ENCODE data around the gene ZNF8. TPM values are rescaled to one million over a fixed set of nuclear protein-coding genes. Genes with fewer than 3 reads are reported as not detected.

ZNF8 gene
- total RNA-seq, 1 donor, result 9.5 TPM

DNA sequence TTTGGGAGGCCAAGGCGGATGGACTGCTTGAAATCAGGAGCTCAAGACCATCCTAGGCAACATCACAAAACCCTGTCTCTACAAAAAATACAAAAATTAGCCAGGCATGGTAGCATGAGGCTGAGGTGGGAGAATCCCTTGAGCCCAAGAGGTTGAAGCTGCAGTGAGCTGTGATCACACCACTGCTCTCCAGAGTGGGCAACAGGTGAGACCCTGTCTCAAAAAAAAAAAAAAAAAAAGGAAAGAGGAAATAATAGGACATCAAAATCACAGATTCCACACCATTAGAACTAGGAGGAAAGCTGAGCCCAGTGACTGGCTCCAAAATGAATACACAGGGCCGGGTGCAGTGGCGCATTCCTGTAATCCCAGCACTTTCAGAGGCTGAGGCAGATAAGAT is 3.2 kb upstream of the ZNF8 start:
- H3K4me3 ChIP-seq (ENCODE audit: low read depth, low read length), result no peak overlapping the region
- TF ChIP-seq, protein P1, sequence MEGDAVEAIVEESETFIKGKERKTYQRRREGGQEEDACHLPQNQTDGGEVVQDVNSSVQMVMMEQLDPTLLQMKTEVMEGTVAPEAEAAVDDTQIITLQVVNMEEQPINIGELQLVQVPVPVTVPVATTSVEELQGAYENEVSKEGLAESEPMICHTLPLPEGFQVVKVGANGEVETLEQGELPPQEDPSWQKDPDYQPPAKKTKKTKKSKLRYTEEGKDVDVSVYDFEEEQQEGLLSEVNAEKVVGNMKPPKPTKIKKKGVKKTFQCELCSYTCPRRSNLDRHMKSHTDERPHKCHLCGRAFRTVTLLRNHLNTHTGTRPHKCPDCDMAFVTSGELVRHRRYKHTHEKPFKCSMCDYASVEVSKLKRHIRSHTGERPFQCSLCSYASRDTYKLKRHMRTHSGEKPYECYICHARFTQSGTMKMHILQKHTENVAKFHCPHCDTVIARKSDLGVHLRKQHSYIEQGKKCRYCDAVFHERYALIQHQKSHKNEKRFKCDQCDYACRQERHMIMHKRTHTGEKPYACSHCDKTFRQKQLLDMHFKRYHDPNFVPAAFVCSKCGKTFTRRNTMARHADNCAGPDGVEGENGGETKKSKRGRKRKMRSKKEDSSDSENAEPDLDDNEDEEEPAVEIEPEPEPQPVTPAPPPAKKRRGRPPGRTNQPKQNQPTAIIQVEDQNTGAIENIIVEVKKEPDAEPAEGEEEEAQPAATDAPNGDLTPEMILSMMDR (IDR thresholded peaks at IDR 0.05; ENCODE audit: insufficient read depth, low read depth, low read length), result no peak
- DNase-seq (ENCODE audit: low read depth), result no peak

DNA sequence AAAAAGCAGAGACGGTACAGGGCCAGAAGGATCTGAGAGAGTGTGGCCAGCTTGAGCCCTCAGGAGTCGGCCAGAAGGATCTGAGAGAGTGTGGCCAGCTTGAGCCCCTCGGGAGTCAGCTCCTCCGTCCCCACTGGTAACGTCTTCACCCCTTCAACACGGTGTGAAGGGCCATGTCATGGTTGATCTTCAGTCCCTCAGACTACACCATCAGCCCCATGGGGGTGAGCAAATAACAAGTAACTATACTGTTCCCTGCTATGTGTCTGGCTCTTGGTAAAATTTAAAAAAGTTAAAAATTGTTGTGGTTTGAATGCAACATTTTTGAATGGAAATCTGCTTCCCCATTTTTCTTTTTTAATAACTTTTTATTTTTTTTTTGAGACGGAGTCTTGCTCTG is 1.6 kb upstream of the ZNF8 start:
- H3K4me3 ChIP-seq (ENCODE audit: low read depth, low read length), result no peak overlapping the region
- TF ChIP-seq, protein P1 (IDR thresholded peaks at IDR 0.05; ENCODE audit: insufficient read depth, low read depth, low read length), result no peak
- DNase-seq (ENCODE audit: low read depth), result no peak

DNA sequence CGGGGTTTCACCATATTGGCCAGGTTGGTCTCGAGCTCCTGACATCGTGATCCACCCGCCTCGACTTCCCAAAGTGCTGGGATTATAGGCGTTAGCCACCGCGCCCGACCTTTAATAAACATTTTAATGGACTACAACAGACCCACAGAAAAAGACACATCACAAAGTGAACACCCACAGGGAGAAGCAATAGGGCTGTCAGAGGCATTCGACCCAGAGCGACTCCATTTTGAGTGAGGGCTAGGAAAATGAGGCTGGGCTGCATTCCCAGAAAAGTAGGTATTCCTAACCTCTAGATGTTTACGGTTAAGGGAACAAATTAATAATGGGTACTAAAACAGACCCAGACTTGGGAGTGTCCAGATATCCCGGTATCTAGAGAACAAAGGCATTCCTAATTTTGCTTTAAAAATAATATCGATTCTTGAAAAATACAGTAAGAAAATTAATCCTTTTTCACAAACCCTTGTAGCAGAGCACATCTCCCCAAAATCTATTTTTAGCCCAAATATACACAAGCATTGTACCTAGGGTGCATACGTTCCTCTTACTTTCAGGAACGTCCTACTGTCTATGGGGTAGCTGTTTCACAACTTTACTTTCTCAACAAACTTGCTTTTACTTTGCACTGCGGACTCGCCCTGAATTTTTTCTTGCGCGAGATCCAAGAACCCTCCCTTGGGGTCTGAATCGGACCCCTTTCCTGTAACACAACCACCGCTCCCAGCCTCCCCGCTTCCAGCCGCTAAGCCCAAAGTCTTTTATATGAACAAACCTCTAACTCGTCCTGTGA is 811 bp upstream of the ZNF8 start:
- no peak for DNase-seq (ENCODE audit: low read depth)
- H3K4me3 ChIP-seq (ENCODE audit: low read depth, low read length), result peak overlapping the region; percentile 94
- TF ChIP-seq, protein P1 (IDR thresholded peaks at IDR 0.05; ENCODE audit: insufficient read depth, low read depth, low read length), result no peak

DNA sequence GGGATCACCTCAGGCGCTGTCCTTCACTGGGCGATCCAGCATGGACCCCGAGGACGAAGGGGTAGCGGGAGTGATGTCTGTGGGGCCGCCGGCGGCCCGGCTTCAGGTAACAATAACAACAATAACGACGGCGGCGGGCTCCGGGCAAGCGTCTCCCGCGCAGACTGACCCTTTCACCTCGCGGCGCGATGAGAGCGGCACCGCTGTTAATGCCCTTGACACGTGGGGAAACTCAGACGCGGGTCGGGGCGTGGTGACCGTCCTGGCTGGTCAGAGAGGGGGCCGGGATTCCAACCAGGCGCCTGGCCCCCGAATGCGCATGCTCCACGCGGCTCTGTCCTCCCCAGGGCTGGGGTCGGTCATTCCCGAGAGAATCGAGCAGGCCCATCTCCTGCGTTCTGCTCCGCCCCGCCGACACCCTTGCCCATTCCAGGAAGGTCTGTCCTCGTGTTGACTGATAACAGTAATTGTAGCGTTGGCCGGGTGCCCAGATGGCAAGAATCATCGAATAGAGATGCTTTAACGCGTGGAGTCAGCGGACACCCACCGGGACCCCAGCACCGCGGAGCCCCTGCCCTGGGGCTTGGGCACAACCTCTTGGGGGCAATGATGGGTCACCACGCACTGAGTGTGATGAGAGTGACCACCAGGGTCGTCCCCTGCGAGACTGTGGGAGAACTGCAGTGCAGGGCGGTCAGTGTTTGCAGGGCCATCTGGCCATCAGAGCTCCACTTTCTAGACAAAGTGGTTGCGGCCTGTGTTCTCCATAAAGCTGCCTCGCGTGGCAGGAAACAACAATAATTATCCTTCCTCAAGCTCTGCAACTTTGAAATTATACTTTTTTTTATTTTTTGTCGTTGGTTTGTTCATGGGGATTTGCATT is 528 bp downstream of the ZNF8 start:
- peak overlapping the region; percentile 94 for H3K4me3 ChIP-seq (ENCODE audit: low read depth, low read length)
- DNase-seq (ENCODE audit: low read depth), result peak; percentile 70
- TF ChIP-seq, protein P1 (IDR thresholded peaks at IDR 0.05; ENCODE audit: insufficient read depth, low read depth, low read length), result no peak

DNA sequence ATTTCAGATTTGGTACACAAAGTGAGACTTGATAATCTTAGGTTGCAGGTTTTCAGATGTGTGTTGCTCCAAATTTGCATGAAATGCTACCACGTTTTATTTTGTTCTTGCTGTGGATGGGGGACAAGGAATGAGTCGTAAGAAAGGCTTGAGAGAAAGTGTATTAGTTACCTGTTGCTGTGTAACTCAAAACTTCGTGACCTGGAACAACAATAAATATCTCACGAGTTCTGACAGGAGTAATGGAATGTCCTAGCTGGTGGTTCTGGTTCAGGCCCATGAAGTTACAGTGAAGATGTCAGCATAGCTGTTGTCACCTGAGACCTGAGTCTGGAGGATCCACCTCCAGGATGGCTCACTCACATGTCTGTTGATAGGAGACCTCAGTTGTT is 1.2 kb downstream of the ZNF8 start:
- TF ChIP-seq, protein P1 (IDR thresholded peaks at IDR 0.05; ENCODE audit: insufficient read depth, low read depth, low read length), result no peak
- H3K4me3 ChIP-seq (ENCODE audit: low read depth, low read length), result peak overlapping the region; percentile 94
- DNase-seq (ENCODE audit: low read depth), result no peak

DNA sequence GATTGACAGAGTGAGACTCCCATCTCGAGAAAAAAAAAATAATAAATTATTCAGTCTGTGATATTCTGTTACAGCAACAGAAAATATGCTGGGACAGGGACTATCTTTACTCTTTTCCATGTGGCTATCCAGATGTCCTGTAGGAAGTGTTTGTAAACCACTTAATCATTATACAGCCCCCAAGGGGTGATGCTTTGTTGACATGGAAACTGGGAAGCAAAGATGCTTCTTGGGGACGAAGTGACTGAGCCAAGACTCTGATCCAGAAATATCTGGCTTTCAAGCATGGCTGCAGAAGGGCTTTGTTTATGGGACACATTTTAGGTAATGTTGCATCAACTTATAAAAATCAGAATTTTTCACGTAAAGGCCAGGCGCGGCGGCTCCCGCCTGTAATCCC is 5.4 kb downstream of the ZNF8 start:
- TF ChIP-seq, protein P1 (IDR thresholded peaks at IDR 0.05; ENCODE audit: insufficient read depth, low read depth, low read length), result no peak
- DNase-seq (ENCODE audit: low read depth), result no peak
- H3K4me3 ChIP-seq (ENCODE audit: low read depth, low read length), result no peak overlapping the region

Measured in fibroblast of villous mesenchyme (primary cell).